Heart right ventricle (tissue), 16 donors: ENCODE results near the gene SAYSD1. TPM values are rescaled to one million over a fixed set of nuclear protein-coding genes. Genes with fewer than 3 reads are reported as not detected.
"Not testable (repeated sequence)": the region's sequence is repeated elsewhere in the genome, so short reads cannot be mapped to it uniquely, and the experiment has no call there.

Source experiments
- ATAC-seq, 8 donors: fragments of 200-7000 bp; cut with Tn5 transposase; one replicate each; pipeline ENCODE4 v1.9.1; 2020; ENCODE audit warnings: mild to moderate bottlenecking in 8 of 8, moderate library complexity in 8 of 8, moderate number of reproducible peaks in 1 of 8
- DNase-seq, 2 donors: peaks; one replicate each; pipeline ENCODE4 v3.0.0-alpha.2; 2020
- H3K27ac ChIP-seq, 10 donors: fragments of 200-600 bp; sonication (generic) in 2 of 10; one replicate each; pipeline versions ENCODE4 v1.5.0 to v1.8.0; 2020 to 2022; ENCODE audit warnings: mild to moderate bottlenecking in 3 of 10
- H3K27me3 ChIP-seq, 7 donors: fragments of 200-600 bp; one replicate each; pipeline ENCODE4 v1.8.0; 2021 to 2022; ENCODE audit warnings: mild to moderate bottlenecking in 2 of 7
- H3K36me3 ChIP-seq, 9 donors: fragments of 200-600 bp; sonication (generic) in 1 of 9; one replicate each; pipeline versions ENCODE4 v1.5.0 to v1.8.0; 2020 to 2022; ENCODE audit warnings: mild to moderate bottlenecking in 2 of 9
- H3K4me1 ChIP-seq, 9 donors: fragments of 200-600 bp; sonication (generic) in 1 of 9; one replicate each; pipeline versions ENCODE4 v1.5.0 to v1.8.0; 2020 to 2022; ENCODE audit warnings: mild to moderate bottlenecking in 4 of 9
- H3K4me3 ChIP-seq, 10 donors: fragments of 200-600 bp; sonication (generic) in 2 of 10; one replicate each; pipeline versions ENCODE4 v1.5.0 to v1.8.0; 2020 to 2022; ENCODE audit warnings: mild to moderate bottlenecking in 7 of 10, moderate library complexity in 2 of 10
- H3K9me3 ChIP-seq, 11 donors: fragments of 200-600 bp in 10 of 11; sonication (generic) in 2 of 11; one replicate each; pipeline versions ENCODE4 v1.5.0 to v1.8.0; 2013 to 2022; ENCODE audit warnings: mild to moderate bottlenecking in 2 of 11, control low read depth in 1 of 11, moderate library complexity in 1 of 11
- WGBS, 2 donors: extraction: QIAGEN DNeasy Blood & Tissue Kit; methylation state at CpG; one replicate each; pipeline ENCODE4 v1.1.7; 2013; ENCODE audit warnings: inconsistent platforms in 1 of 2; 5-methylcytosine and 5-hydroxymethylcytosine counted together
- intact Hi-C, 10 donors: fragments of 100-400 bp; cut with DNase I; formaldehyde crosslinking; loops; one replicate each; pipeline versions ENCODE4 v1.11.1 to v1.14.2; 2022
- polyA plus RNA-seq, 2 donors: library from polyadenylated mRNA; stranded (reverse); fragments of 200-250 nt; gene quantifications; one replicate each; pipeline ENCODE4 v1.2.3, GENCODE V29; 2013
- total RNA-seq, 10 donors: library from RNA; stranded (reverse); fragmentation: NEBNext Ultra II Directional in 3 of 10; extraction: Animal tissue kit (Norgen Biotek cat#: 25700) in 3 of 10; gene quantifications; one replicate each; pipeline versions ENCODE4 v1.2.1 to v1.2.4, GENCODE V29; 2021 to 2023
- TF ChIP-seq, protein P1 (sequence below), 9 donors: fragments of 200-600 bp; sonication (generic) in 2 of 9; IDR thresholded peaks; one replicate each; pipeline versions ENCODE4 v1.5.0 to v1.8.0; 2021 to 2022; ENCODE audit warnings: antibody characterized with exemption in 9 of 9, mild to moderate bottlenecking in 5 of 9, moderate library complexity in 1 of 9
- donor health status: Arrhythmogenic right ventricular cardiomyopathy.
- donor health status: ischemic (EF 13 %, LVEDD 7.1; RV severe dilation, severe dysfunction).
- donor health status: healthy with polysubstance abuse.
- donor health status: DM: no; HTN: yes; CAD: no.
- donor health status: DM: no; HTN: no; CAD: no.
- donor health status: ischemic (EF 25% LVEDD 6.9; RV normal size, moderate dysfunction).
- donor health status: ischemic (EF 25% LVEDD 5.7; RV mildly dilated, moderate dysfunction).
- donor health status: healthy.
- donor health status: DM: yes; HTN: yes; CAD: no.
- donor health status: Ischemic cardiomyopathy.
- donor health status: ischemic (EF 35%, LVEDD 5.7; RV mildly dilated, moderate dysfunction).
- donor health status: nonischemic (EF 11% LVEDD 7.7; RV severe dilation, severe dysfunction).
- donor health status: DM: yes; HTN: yes; CAD: no.
- donor health status: PGD.
- donor health status: ischemic (EF 29% LVEDD 5.4; RV normal size, mild dysfunction).
- donor health status: nonischemic (EF 23%, LVEDD 6.1; RV moderate dilation, normal function).

The SAYSD1 gene
- total and polyA plus RNA-seq, 12 donors, result 6.4 to 11.5 (median 8.9) TPM

DNA sequence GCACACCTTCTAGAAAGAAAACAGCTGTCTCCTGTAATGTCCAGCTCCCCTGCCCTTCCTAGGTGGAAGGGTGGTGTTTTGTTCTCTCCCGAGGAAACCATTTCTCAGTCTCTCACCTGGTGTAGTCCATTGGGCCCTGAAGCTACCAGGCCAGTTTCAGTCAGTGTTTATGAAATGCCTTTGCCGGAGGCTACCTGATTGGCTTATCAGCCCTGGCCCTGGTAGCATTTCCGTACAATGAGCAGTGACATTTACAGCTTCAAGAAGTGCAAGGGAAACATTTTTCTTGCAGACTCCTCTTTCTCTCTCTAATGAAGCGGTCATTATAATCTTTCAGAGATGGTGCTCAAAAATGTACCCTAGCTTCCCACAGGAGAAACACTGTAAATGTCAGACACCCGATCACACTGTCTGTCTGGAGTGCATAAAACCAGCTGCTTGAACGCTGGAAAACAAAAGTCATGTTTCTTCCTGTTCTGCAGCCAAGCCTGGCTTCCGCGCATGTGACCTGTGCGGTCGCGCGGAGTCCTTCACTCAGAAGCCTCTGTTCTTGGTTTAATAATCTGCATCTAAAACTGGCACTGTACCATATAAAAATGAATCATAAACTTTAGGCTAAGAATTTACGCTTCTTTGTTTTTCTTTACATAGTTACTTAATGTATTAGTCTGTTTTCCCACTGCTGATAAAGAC, 28.4 kb upstream of the SAYSD1 start:
- H3K4me1 ChIP-seq, result peaks cover 0 to 11% (median 0%) of the 10 kb centered on the region in 9 donors
- ATAC-seq, result peak in 1 of 8 donors; percentile 26
- no peak for DNase-seq
- intact Hi-C loops, result no loop called here
- peaks cover 0 to 37% (median 13%) of the 10 kb centered on the region in 7 donors for H3K27me3 ChIP-seq
- TF ChIP-seq, protein P1, sequence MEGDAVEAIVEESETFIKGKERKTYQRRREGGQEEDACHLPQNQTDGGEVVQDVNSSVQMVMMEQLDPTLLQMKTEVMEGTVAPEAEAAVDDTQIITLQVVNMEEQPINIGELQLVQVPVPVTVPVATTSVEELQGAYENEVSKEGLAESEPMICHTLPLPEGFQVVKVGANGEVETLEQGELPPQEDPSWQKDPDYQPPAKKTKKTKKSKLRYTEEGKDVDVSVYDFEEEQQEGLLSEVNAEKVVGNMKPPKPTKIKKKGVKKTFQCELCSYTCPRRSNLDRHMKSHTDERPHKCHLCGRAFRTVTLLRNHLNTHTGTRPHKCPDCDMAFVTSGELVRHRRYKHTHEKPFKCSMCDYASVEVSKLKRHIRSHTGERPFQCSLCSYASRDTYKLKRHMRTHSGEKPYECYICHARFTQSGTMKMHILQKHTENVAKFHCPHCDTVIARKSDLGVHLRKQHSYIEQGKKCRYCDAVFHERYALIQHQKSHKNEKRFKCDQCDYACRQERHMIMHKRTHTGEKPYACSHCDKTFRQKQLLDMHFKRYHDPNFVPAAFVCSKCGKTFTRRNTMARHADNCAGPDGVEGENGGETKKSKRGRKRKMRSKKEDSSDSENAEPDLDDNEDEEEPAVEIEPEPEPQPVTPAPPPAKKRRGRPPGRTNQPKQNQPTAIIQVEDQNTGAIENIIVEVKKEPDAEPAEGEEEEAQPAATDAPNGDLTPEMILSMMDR (IDR thresholded peaks at IDR 0.05), result no peak
- H3K36me3 ChIP-seq, result no peaks in the 10 kb centered on the region
- H3K4me3 ChIP-seq, result no peak overlapping the region
- H3K27ac ChIP-seq, result peak overlapping the region in 2 of 10 donors; percentile 28 to 58
- H3K9me3 ChIP-seq, result peaks cover 0 to 14% (median 3%) of the 10 kb centered on the region in 11 donors
- 50 to 66% methylated on average over 13 of the region's 13 CpGs for WGBS, 2 donors

DNA sequence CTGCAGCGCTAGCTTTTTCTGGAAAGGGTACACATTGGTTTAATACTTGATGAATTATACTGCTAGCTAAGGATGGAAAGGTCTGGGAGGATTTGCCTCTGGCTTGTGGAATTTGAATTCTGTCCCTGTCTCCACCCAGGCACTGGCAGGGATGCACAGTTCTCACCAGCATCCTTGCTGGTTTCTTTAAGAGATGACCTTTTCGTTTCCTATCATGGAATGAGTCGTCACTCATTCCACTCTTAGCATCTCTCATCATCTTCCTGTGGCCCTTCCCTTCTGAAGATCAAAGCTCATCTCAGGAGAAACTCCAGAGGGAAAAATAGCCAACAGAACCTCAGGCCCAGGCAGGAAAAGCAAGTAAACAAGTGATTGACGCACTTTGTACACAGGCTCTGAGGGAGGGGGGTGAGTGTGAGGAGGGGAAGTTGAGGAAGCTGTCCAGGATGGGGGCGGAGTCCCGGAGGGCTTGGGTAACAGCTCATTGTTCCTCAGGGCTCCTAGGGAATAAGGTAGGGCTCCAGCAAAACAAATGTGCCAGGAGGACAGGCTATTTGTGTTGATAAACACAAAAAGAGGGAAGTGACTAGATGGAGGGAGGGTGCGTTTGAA, 25.7 kb upstream of the SAYSD1 start:
- WGBS, 2 donors, result 44 to 57% methylated on average over 7 of the region's 7 CpGs

GRCh38 chr6:39137245-39137644, 22.3 kb upstream of the SAYSD1 start:
- peaks cover 0 to 16% (median 0%) of the 10 kb centered on the region in 7 donors for H3K27me3 ChIP-seq
- H3K27ac ChIP-seq, result no peak overlapping the region
- intact Hi-C loops, result no loop called here
- peaks cover 0 to 21% (median 9%) of the 10 kb centered on the region in 11 donors for H3K9me3 ChIP-seq
- no peaks in the 10 kb centered on the region for H3K36me3 ChIP-seq
- peaks cover 0 to 6% (median 0%) of the 10 kb centered on the region in 9 donors for H3K4me1 ChIP-seq
- TF ChIP-seq, protein P1 (IDR thresholded peaks at IDR 0.05), result no peak
- peak in 1 of 2 donors; percentile 29 for DNase-seq
- H3K4me3 ChIP-seq, result no peak overlapping the region
- 9 to 13% methylated on average over 2 of the region's 2 CpGs for WGBS, 2 donors
- no peak for ATAC-seq

More for the DNA sequence above, 25.7 kb upstream of the SAYSD1 start:
- TF ChIP-seq, protein P1 (IDR thresholded peaks at IDR 0.05), result no peak
- intact Hi-C loops, result no loop called here
- H3K27ac ChIP-seq, result peak overlapping the region in 5 of 10 donors; percentile 29 to 67 (median 44)
- no peak overlapping the region for H3K4me3 ChIP-seq
- peaks cover 0 to 21% (median 9%) of the 10 kb centered on the region in 11 donors for H3K9me3 ChIP-seq
- peaks cover 0 to 16% (median 0%) of the 10 kb centered on the region in 7 donors for H3K27me3 ChIP-seq
- ATAC-seq (peak; percentile 71 to 94 (median 88)), DNase-seq (peak; percentile 15 to 34)
- H3K4me1 ChIP-seq, result peaks cover 0 to 11% (median 0%) of the 10 kb centered on the region in 9 donors
- H3K36me3 ChIP-seq, result no peaks in the 10 kb centered on the region

GRCh38 chr6:39136207-39136606, 21.2 kb upstream of the SAYSD1 start:
- H3K9me3 ChIP-seq, result peaks cover 0 to 21% (median 9%) of the 10 kb centered on the region in 11 donors
- ATAC-seq, H3K27ac ChIP-seq, H3K36me3 ChIP-seq, DNase-seq, H3K4me3 ChIP-seq, intact Hi-C loops, H3K4me1 ChIP-seq: not testable (repeated sequence)
- WGBS, 2 donors, result 64 to 65% methylated on average over 7 of the region's 7 CpGs
- H3K27me3 ChIP-seq, result peaks cover 0 to 12% (median 0%) of the 10 kb centered on the region in 7 donors

DNA sequence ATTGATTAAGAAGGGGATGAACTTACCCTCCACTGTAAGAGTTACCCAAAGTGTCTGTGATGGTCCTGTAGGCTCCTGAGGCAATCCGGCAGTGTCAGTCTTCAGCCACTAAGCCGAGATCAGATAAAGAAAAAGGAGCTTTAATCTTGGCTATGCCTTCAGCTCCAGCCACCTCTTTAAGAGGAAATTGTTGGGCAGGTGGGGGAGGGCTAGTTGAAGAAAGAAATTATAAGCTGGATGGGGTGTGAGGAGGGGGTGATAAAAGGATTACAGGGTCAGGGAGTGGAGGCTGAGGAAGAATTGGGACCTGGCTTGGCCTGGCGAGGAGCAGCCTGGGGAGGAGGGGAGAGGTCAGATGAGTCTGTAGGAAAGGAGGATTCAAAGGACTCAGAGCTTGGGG, 19.8 kb upstream of the SAYSD1 start:
- H3K4me3 ChIP-seq, H3K36me3 ChIP-seq, DNase-seq, intact Hi-C loops, H3K4me1 ChIP-seq, ATAC-seq, H3K27me3 ChIP-seq, H3K27ac ChIP-seq: not testable (repeated sequence)
- WGBS, 2 donors, result 14 to 38% methylated on average over 3 of the region's 3 CpGs
- H3K9me3 ChIP-seq, result peaks cover 0 to 20% (median 9%) of the 10 kb centered on the region in 11 donors
